ENCODE results near the gene GSTT2. TPM values are rescaled to one million over a fixed set of nuclear protein-coding genes. Genes with fewer than 3 reads are reported as not detected.

Gene GSTT2
- total RNA-seq, 2 experiments from 2014 or later = not detected

DNA sequence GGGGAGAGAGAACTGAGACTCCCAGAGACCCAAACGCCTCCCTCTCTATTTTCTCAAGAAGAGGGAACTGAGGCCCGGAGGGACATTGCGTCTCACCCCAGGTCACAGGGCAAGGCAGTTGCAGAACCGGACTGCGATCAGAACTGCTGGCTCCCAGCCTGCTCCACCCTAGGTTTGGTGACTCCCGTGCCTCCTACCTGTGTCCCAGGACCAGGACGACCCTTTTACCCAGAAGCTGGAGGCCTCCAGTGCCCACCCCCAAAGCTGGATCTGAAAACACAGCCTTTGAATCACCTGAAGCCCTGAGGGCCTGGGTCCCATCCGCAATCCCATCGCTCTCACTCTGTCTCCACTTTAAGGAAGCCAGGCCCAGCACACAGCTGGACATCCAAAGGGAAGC is 24.0 kb downstream of the GSTT2 start:
- intact Hi-C loops (cut with DNase I, micrococcal nuclease) = no loop called here
- TF ChIP-seq, protein P1, sequence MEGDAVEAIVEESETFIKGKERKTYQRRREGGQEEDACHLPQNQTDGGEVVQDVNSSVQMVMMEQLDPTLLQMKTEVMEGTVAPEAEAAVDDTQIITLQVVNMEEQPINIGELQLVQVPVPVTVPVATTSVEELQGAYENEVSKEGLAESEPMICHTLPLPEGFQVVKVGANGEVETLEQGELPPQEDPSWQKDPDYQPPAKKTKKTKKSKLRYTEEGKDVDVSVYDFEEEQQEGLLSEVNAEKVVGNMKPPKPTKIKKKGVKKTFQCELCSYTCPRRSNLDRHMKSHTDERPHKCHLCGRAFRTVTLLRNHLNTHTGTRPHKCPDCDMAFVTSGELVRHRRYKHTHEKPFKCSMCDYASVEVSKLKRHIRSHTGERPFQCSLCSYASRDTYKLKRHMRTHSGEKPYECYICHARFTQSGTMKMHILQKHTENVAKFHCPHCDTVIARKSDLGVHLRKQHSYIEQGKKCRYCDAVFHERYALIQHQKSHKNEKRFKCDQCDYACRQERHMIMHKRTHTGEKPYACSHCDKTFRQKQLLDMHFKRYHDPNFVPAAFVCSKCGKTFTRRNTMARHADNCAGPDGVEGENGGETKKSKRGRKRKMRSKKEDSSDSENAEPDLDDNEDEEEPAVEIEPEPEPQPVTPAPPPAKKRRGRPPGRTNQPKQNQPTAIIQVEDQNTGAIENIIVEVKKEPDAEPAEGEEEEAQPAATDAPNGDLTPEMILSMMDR (IDR thresholded peaks at IDR 0.05) = no peak
- Mint-ChIP-seq H3K27me3 (peaks cover 9% of the 10 kb centered on the region), H3K4me3 (no peak overlapping the region), H3K4me1 (ENCODE audit: low read depth) (no peaks in the 10 kb centered on the region), H3K27ac (no peak overlapping the region), H3K36me3 (ENCODE audit: low read depth) (no peaks in the 10 kb centered on the region), H3K9me3 (no peaks in the 10 kb centered on the region)
- ChIA-PET POLR2A (no interaction called here), CTCF (no interaction called here)
- ATAC-seq (ENCODE audit: poor library complexity) (no peak), DNase-seq (no peak)
- Histone ChIP-seq H3K36me3 (ENCODE audit: insufficient read depth, low read length) (no peaks in the 10 kb centered on the region), H3K4me3 (ENCODE audit: low read length) (no peak overlapping the region), H3K9me3 (ENCODE audit: control insufficient read depth in 1 of 2, insufficient read depth in 1 of 2, low read length in 2 of 2) (no peaks in the 10 kb centered on the region), H3K27ac (ENCODE audit: low read depth in 1 of 2, low read length in 2 of 2) (no peak overlapping the region), H3K4me1 (ENCODE audit: insufficient read depth, low read length) (no peaks in the 10 kb centered on the region), H3K27me3 (ENCODE audit: control insufficient read depth in 1 of 2, insufficient read depth in 2 of 2, low read length in 2 of 2) (no peaks in the 10 kb centered on the region)

DNA sequence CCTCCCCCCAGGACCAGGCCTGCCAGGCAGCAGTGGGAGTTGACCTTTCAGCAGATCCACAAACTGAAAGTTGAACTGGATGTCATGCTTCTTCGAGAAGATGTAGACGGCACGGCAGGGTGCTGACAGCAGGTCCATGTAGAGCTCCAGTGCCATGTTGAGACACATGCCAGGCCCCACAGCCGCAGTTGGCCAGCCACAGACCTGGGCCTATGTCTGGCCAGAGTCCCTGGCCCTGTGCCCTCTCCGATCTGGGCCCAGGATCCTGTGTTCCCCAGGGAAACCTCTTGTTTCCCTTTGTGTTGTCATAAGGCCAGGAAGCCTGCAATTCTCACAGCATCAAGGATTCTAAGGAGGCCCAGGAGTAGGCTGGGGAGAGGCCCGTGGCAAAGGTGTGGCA is 25.3 kb downstream of the GSTT2 start, which contains the start of gene GSTT4:
TSS of gene GSTT4 (minus strand) at position 253 of the 400 bp plus-strand sequence. CDS start at position 156, 97 bp downstream.
- ATAC-seq (ENCODE audit: poor library complexity) = no peak
- H3K27me3 Mint-ChIP-seq = peaks cover 9% of the 10 kb centered on the region
- Histone ChIP-seq H3K27ac (ENCODE audit: low read depth in 1 of 2, low read length in 2 of 2) (no peak within 1 kb of the TSS), H3K4me1 (ENCODE audit: insufficient read depth, low read length) (no peaks in the 10 kb centered on the region), H3K27me3 (ENCODE audit: control insufficient read depth in 1 of 2, insufficient read depth in 2 of 2, low read length in 2 of 2) (no peaks in the 10 kb centered on the region), H3K36me3 (ENCODE audit: insufficient read depth, low read length) (no peaks in the 10 kb centered on the region), H3K4me3 (ENCODE audit: low read length) (no peak within 1 kb of the TSS), H3K9me3 (ENCODE audit: control insufficient read depth in 1 of 2, insufficient read depth in 1 of 2, low read length in 2 of 2) (no peaks in the 10 kb centered on the region)
- H3K27ac Mint-ChIP-seq = no peak within 1 kb of the TSS
- intact Hi-C loops (cut with DNase I, micrococcal nuclease) = loop anchor here in 1 of 2 experiments (5.0 kb wide), 1 partner anchor 53 kb away; no protein-coding TSS in a partner anchor
- TF ChIP-seq, protein P1 (IDR thresholded peaks at IDR 0.05) = no peak
- ChIA-PET CTCF (no interaction called here), POLR2A (no interaction called here)
- no peak for DNase-seq
- no peaks in the 10 kb centered on the region for H3K36me3 Mint-ChIP-seq (ENCODE audit: low read depth)
- no peak within 1 kb of the TSS for H3K4me3 Mint-ChIP-seq
- peaks cover 2% of the 10 kb centered on the region for H3K4me1 Mint-ChIP-seq (ENCODE audit: low read depth)
- H3K9me3 Mint-ChIP-seq = no peaks in the 10 kb centered on the region

DNA sequence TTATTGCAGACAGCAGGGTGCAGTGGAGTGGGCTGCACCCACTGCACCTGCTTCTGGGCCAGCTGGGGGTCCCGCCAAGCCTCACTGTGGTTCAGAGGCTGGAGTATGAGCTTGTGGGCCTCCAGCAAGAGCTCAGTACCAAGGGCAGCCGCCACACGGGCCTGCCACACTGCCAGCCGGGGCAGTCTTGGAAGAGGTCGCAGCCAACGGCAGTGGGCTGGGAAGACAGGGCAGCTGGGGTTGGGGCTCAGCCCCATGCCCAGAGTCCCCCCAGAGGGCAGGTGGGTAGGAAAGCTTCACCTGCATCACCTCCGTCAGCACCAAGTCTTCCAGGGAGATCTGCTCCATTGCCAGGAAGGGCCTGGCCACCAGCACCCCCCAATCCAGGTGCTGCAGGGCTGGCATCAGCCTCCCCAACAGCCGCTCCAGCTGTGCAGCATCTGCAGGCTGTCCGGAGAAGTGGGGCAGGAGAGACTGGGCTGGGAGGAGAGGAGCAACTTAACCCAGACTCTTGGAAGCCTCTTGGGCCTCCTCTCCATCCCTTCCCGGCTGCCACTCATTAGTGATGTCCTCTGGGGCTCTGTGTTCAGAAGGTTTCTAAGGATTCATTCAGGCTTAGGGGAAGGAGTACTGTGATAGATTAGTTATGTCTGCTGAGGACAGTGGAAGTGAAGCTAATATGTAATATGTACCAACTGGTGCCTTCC is 26.4 kb downstream of the GSTT2 start:
- no peak overlapping the region for H3K27ac ChIP-seq (ENCODE audit: low read depth in 1 of 2, low read length in 2 of 2)
- Mint-ChIP-seq H3K4me1 (ENCODE audit: low read depth) (peaks cover 13% of the 10 kb centered on the region), H3K36me3 (ENCODE audit: low read depth) (peaks cover 7% of the 10 kb centered on the region), H3K4me3 (no peak overlapping the region), H3K27me3 (peaks cover 9% of the 10 kb centered on the region), H3K27ac (no peak overlapping the region), H3K9me3 (no peaks in the 10 kb centered on the region)
- H3K4me1 ChIP-seq (ENCODE audit: insufficient read depth, low read length) = peaks cover 6% of the 10 kb centered on the region
- ChIA-PET CTCF (interaction anchor here (0.5 kb wide), 1 partner anchor 10 kb away, joined by 3 read pairs; no protein-coding TSS in a partner anchor), POLR2A (no interaction called here)
- intact Hi-C loops (cut with DNase I, micrococcal nuclease) = loop anchor here in 1 of 2 experiments (5.0 kb wide), 1 partner anchor 54 kb away; no protein-coding TSS in a partner anchor
- ATAC-seq (ENCODE audit: poor library complexity) (no peak), DNase-seq (no peak)
- H3K36me3 ChIP-seq (ENCODE audit: insufficient read depth, low read length) = no peaks in the 10 kb centered on the region
- H3K9me3 ChIP-seq (ENCODE audit: control insufficient read depth in 1 of 2, insufficient read depth in 1 of 2, low read length in 2 of 2) = no peaks in the 10 kb centered on the region
- H3K27me3 ChIP-seq (ENCODE audit: control insufficient read depth in 1 of 2, insufficient read depth in 2 of 2, low read length in 2 of 2) = no peaks in the 10 kb centered on the region
- H3K4me3 ChIP-seq (ENCODE audit: low read length) = no peak overlapping the region
- TF ChIP-seq, protein P1 (IDR thresholded peaks at IDR 0.05) = no peak
